ENCODE measurements around the gene IGFBP5.

DNA sequence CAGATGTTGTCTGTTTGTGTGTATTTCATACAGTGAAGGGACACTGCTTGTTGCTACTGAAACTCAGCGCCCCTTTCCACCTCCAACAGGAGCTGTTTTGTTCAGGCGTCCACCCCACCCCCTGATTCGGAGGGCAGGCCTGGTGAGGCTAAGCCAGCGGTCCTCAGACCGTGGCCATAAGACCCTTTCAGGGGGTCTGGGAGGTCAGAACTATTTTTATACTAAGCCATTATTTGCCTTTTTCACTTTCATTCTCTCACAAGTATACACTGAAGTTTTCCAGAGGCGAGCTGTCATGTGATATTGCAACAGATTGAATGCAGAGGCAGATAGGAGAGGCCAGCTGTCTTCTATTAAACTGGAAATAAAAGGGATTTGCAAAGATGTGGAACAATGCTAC, 39.7 kb upstream of the IGFBP5 start:
- TF ChIP-seq EZH2 (IDR thresholded peaks at IDR 0.05; ENCODE audit: borderline replicate concordance, insufficient read depth, low read depth, low read length, poor library complexity, severe bottlenecking): no peak
- TF ChIP-seq, protein P1, sequence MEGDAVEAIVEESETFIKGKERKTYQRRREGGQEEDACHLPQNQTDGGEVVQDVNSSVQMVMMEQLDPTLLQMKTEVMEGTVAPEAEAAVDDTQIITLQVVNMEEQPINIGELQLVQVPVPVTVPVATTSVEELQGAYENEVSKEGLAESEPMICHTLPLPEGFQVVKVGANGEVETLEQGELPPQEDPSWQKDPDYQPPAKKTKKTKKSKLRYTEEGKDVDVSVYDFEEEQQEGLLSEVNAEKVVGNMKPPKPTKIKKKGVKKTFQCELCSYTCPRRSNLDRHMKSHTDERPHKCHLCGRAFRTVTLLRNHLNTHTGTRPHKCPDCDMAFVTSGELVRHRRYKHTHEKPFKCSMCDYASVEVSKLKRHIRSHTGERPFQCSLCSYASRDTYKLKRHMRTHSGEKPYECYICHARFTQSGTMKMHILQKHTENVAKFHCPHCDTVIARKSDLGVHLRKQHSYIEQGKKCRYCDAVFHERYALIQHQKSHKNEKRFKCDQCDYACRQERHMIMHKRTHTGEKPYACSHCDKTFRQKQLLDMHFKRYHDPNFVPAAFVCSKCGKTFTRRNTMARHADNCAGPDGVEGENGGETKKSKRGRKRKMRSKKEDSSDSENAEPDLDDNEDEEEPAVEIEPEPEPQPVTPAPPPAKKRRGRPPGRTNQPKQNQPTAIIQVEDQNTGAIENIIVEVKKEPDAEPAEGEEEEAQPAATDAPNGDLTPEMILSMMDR (IDR thresholded peaks at IDR 0.05): no peak

Data from B cell (primary cell).